CD4-positive, alpha-beta T cell (primary cell): ENCODE measurements around the gene TMEFF1. TPM values are rescaled to one million over a fixed set of nuclear protein-coding genes. Genes with fewer than 3 reads are reported as not detected.
"Not testable (repeated sequence)": the region's sequence is repeated elsewhere in the genome, so short reads cannot be mapped to it uniquely, and the experiment has no call there.

Experiments
- ATAC-seq: fragments of 200-7000 bp; cut with Tn5 transposase; one replicate; pipeline ENCODE4 v1.10.0; 2022; ENCODE audit warnings: mild to moderate bottlenecking; ENCODE audit not compliant: poor library complexity
- CTCF ChIA-PET: fragments of 350-600 bp; sonication (Branson Sonifier 250); formaldehyde crosslinking; loops from one replicate; lab custom pipeline; 2021; ENCODE audit warnings: antibody characterized with exemption, inconsistent platforms; lab: Charles Lee
- POLR2A ChIA-PET: fragments of 350-600 bp; sonication (Branson Sonifier 250); formaldehyde crosslinking; loops from one replicate; lab custom pipeline; 2021; ENCODE audit warnings: antibody characterized with exemption, inconsistent platforms; lab: Charles Lee
- DNase-seq, 14 experiments: peaks; one replicate each; pipeline ENCODE4 v3.0.0-alpha.2; 2013 to 2020; ENCODE audit warnings: mixed read lengths in 2 of 14
- H3K27ac ChIP-seq, 2 donors: one replicate each; pipeline versions ENCODE4 v1.5.1 to v1.7.0; 2013; ENCODE audit warnings: low read length in 2 of 2, low read depth in 1 of 2, mild to moderate bottlenecking in 1 of 2
- H3K27me3 ChIP-seq, 2 experiments: 1 replicate in 1 of 2; 2 replicates in 1 of 2; pipeline versions ENCODE4 v1.6.1 to v1.7.0; 2013; ENCODE audit warnings: low read length in 2 of 2, control low read depth in 1 of 2, mild to moderate bottlenecking in 1 of 2, moderate library complexity in 1 of 2; ENCODE audit not compliant: insufficient read depth in 2 of 2, control insufficient read depth in 1 of 2
- H3K36me3 ChIP-seq: one replicate; pipeline ENCODE4 v1.6.1; 2013; ENCODE audit warnings: low read length, control low read depth; ENCODE audit not compliant: insufficient read depth
- H3K4me1 ChIP-seq: one replicate; pipeline ENCODE4 v1.6.1; 2013; ENCODE audit warnings: low read length, control low read depth; ENCODE audit not compliant: insufficient read depth
- H3K4me3 ChIP-seq: one replicate; pipeline ENCODE4 v1.5.1; 2013; ENCODE audit warnings: mild to moderate bottlenecking, low read length, moderate library complexity
- H3K9me3 ChIP-seq, 2 experiments: 1 replicate in 1 of 2; 2 replicates in 1 of 2; pipeline versions ENCODE4 v1.6.1 to v1.7.0; 2013; ENCODE audit warnings: low read length in 2 of 2, mild to moderate bottlenecking in 2 of 2, control low read depth in 1 of 2, moderate library complexity in 1 of 2; ENCODE audit not compliant: control insufficient read depth in 1 of 2, insufficient read depth in 1 of 2
- H3K27ac Mint-ChIP-seq: one replicate; pipeline ENCODE4 v1.8.0; 2020; ENCODE audit warnings: mixed read lengths
- H3K27me3 Mint-ChIP-seq: one replicate; pipeline ENCODE4 v1.8.0; 2021; ENCODE audit warnings: mixed read lengths
- H3K36me3 Mint-ChIP-seq: one replicate; pipeline ENCODE4 v1.8.0; 2021; ENCODE audit warnings: low read depth, mixed read lengths
- H3K4me1 Mint-ChIP-seq: one replicate; pipeline ENCODE4 v1.8.0; 2021; ENCODE audit warnings: low read depth, mixed read lengths
- H3K4me3 Mint-ChIP-seq: one replicate; pipeline ENCODE4 v1.8.0; 2020; ENCODE audit warnings: mild to moderate bottlenecking, mixed read lengths
- H3K9me3 Mint-ChIP-seq: one replicate; pipeline ENCODE4 v1.8.0; 2020; ENCODE audit warnings: mixed read lengths
- intact Hi-C, 2 experiments: fragments of 100-400 bp; cut with DNase I in 1 of 2; cut with micrococcal nuclease in 1 of 2; formaldehyde crosslinking; loops; one replicate each; pipeline versions ENCODE4 v1.15.1 to v1.9.0; 2023 to 2025; cut with DNase I, micrococcal nuclease
- total RNA-seq, 174 experiments: library from RNA in 2 of 174; stranded (reverse) in 2 of 174; gene quantifications; one replicate each; pipeline ENCODE4 v1.2.3 and lab custom pipeline; 2021 to 2026
- TF ChIP-seq, protein P1 (sequence below): fragments of 200-600 bp; IDR thresholded peaks from one replicate; pipeline ENCODE4 v1.8.0; 2022; ENCODE audit warnings: antibody characterized with exemption, mild to moderate bottlenecking

Gene TMEFF1
- total RNA-seq, 2 experiments from 2014 or later = not detected

DNA sequence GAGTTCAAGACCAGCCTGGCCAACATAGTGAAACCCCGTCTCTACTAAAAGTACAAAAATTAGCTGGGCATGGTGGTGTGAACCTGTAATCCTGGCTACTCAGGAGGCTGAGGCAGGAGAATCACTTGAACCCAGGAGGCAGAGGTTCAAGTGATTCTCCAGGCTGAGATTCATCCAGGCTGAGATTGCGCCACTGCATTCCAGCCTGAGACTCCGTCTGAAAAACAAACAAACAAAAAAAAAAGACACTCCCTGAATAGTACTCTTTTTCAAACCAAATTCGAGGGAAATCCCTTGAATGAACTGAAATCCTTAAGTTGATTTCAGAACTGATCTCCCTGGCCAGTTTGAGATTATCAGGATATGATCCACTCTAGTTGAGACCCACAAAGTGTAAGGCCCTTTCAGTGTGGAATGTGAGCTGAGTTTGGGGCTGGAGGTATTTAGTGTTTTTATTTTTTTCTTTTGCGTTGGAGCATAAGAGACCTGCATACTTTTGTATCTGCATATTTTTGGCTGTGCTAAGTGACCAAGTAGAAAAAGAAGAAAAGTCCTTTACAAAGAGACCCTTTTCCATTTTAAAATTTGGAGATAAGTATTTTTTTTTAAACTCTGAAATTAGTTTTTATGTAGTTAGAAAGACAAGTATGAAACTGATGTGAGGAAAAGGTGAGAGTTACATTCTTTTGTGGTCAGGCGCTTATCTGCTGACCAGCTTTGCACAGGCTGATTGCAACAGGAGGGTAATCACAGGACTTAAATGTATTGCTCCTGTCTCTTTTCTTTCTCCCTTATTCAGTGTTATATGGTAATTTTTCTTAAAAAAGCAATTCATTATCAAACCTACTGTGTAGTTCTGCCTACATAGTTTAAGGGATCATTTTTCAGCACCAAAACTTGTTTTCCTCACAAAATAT is 42.9 kb downstream of the TMEFF1 start:
- TF ChIP-seq, protein P1, sequence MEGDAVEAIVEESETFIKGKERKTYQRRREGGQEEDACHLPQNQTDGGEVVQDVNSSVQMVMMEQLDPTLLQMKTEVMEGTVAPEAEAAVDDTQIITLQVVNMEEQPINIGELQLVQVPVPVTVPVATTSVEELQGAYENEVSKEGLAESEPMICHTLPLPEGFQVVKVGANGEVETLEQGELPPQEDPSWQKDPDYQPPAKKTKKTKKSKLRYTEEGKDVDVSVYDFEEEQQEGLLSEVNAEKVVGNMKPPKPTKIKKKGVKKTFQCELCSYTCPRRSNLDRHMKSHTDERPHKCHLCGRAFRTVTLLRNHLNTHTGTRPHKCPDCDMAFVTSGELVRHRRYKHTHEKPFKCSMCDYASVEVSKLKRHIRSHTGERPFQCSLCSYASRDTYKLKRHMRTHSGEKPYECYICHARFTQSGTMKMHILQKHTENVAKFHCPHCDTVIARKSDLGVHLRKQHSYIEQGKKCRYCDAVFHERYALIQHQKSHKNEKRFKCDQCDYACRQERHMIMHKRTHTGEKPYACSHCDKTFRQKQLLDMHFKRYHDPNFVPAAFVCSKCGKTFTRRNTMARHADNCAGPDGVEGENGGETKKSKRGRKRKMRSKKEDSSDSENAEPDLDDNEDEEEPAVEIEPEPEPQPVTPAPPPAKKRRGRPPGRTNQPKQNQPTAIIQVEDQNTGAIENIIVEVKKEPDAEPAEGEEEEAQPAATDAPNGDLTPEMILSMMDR = no peak
- no peaks in the 10 kb centered on the region for H3K27me3 ChIP-seq
- Mint-ChIP-seq H3K27me3 (no peaks in the 10 kb centered on the region), H3K9me3 (no peaks in the 10 kb centered on the region), H3K36me3 (no peaks in the 10 kb centered on the region), H3K4me3 (no peak overlapping the region), H3K4me1 (no peaks in the 10 kb centered on the region), H3K27ac (no peak overlapping the region)
- intact Hi-C loops = loop anchor here in 1 of 2 experiments (10.0 kb wide), 1 partner anchor 59 kb away; the partner anchor contains the start of gene CAVIN4
- H3K4me1 ChIP-seq = no peaks in the 10 kb centered on the region
- no peak overlapping the region for H3K4me3 ChIP-seq
- no peak for DNase-seq
- POLR2A ChIA-PET = no interaction called here
- ATAC-seq = no peak
- H3K36me3 ChIP-seq = no peaks in the 10 kb centered on the region
- H3K9me3 ChIP-seq = no peaks in the 10 kb centered on the region
- CTCF ChIA-PET = no interaction called here
- no peak overlapping the region for H3K27ac ChIP-seq

DNA sequence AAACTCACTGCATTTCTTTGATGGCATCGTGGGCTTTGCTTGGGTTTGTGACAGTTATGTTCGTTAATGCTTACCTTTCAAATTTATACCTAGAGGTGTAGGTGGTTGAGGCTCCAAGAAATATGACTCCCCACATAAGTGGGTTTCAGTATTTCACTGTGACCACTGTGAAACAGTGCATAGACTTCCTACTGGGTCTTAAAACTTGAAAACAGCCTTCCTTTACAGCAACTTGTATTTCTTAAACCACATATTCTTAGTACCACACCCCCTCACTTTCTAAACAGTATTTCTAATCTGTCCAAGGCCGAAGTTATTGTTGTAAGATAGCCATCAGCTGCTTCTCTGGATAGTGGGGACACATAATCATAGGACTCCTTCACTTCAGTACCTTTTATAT is 48.3 kb downstream of the TMEFF1 start:
- H3K27ac ChIP-seq = no peak overlapping the region
- Mint-ChIP-seq H3K4me3 (no peak overlapping the region), H3K9me3 (no peaks in the 10 kb centered on the region), H3K27ac (no peak overlapping the region), H3K4me1 (no peaks in the 10 kb centered on the region), H3K36me3 (no peaks in the 10 kb centered on the region), H3K27me3 (no peaks in the 10 kb centered on the region)
- no peaks in the 10 kb centered on the region for H3K36me3 ChIP-seq
- H3K4me1 ChIP-seq = no peaks in the 10 kb centered on the region
- TF ChIP-seq, protein P1 = no peak
- H3K27me3 ChIP-seq = no peaks in the 10 kb centered on the region
- POLR2A ChIA-PET = no interaction called here
- intact Hi-C loops = no loop called here
- ATAC-seq (no peak), DNase-seq (no peak)
- H3K9me3 ChIP-seq = no peaks in the 10 kb centered on the region
- CTCF ChIA-PET = no interaction called here
- no peak overlapping the region for H3K4me3 ChIP-seq

DNA sequence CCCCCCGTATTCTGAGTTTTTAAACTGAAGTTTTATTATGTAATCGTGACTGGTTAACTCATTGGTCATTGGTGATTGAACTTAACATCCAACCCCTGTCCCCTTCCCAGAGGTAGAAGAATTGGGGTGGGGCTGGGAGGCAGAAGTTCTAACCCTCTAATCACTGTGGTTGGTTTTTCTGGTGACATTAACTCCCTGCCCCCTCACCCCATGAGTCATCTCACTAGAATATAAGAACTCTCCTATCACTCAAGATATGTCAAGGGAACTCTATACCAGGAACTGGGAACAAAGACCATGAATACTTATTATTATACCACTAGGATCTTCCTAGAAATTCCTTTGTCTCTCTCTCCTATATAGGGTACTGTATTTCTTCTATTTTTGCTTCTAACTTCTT is 52.6 kb downstream of the TMEFF1 start:
- no peak for ATAC-seq
- H3K27ac Mint-ChIP-seq = no peak overlapping the region
- H3K9me3 Mint-ChIP-seq = no peaks in the 10 kb centered on the region
- no peaks in the 10 kb centered on the region for H3K4me1 Mint-ChIP-seq
- peaks cover 6% of the 10 kb centered on the region for H3K36me3 Mint-ChIP-seq
- no peak overlapping the region for H3K4me3 Mint-ChIP-seq
- ChIA-PET POLR2A (no interaction called here), CTCF (no interaction called here)
- no peaks in the 10 kb centered on the region for H3K27me3 Mint-ChIP-seq
- no peaks in the 10 kb centered on the region for H3K36me3 ChIP-seq
- DNase-seq = no peak
- peaks cover 0 to 10% of the 10 kb centered on the region in 2 experiments for H3K9me3 ChIP-seq
- no peaks in the 10 kb centered on the region for H3K4me1 ChIP-seq
- intact Hi-C loops = no loop called here
- TF ChIP-seq, protein P1 = no peak
- H3K27me3 ChIP-seq = no peaks in the 10 kb centered on the region
- H3K27ac ChIP-seq = no peak overlapping the region
- no peak overlapping the region for H3K4me3 ChIP-seq

DNA sequence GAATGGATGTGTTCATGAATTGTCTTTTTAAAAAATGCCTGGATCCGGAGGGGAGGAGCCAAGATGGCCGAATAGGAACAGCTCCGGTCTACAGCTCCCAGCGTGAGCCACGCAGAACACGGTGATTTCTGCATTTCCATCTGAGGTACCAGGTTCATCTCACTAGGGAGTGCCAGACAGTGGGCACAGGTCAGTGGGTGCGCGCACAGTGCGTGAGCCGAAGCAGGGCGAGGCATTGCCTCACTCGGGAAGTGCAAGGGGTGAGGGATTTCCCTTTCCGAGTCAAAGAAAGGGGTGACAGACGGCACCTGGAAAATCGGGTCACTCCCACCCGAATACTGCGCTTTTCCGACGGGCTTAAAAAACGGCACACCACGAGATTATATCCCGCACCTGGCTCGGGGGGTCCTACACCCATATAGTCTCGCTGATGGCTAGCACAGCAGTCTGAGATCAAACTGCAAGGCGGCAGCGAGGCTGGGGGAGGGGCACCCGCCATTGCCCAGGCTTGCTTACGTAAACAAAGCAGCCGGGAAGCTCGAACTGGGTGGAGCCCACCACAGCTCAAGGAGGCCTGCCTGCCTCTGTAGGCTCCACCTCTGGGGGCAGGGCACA is 54.3 kb downstream of the TMEFF1 start:
- H3K9me3 Mint-ChIP-seq, H3K36me3 ChIP-seq, H3K27ac ChIP-seq, H3K27ac Mint-ChIP-seq, H3K9me3 ChIP-seq, DNase-seq, H3K4me3 Mint-ChIP-seq, ATAC-seq, intact Hi-C loops, H3K36me3 Mint-ChIP-seq, H3K27me3 Mint-ChIP-seq, H3K4me3 ChIP-seq, H3K4me1 ChIP-seq, CTCF ChIA-PET, H3K27me3 ChIP-seq, H3K4me1 Mint-ChIP-seq: not testable (repeated sequence)
- POLR2A ChIA-PET = interaction anchor here (0.6 kb wide), 1 partner anchor 85 kb away, joined by 3 read pairs; no protein-coding TSS in a partner anchor
